Measurements from ENCODE around the gene PPP3CA. TPM values are rescaled to one million over a fixed set of nuclear protein-coding genes. Genes with fewer than 3 reads are reported as not detected.

Gene PPP3CA
- total RNA-seq, 4 donors from 2014 or later: 38.5 to 46.7 (median 40.6) TPM

GRCh38 chr4:101032541-101032940 lies 314.8 kb downstream of the PPP3CA start:
- intact Hi-C loops (cut with DNase I; ENCODE audit: low total_unique reads): no loop called here
- H3K4me3 ChIP-seq (ENCODE audit: low read depth, poor library complexity, severe bottlenecking): no peak overlapping the region
- 78 to 85% methylated on average over 3 of the region's 3 CpGs for WGBS, 2 donors
- DNase-seq (ENCODE audit: low spot score in 2 of 2): no peak
- TF ChIP-seq CTCF (IDR thresholded peaks at IDR 0.05): no peak
- no peak for TF ChIP-seq POLR2A (IDR thresholded peaks at IDR 0.05)

- 74 to 88% methylated on average over 5 of the region's 5 CpGs for WGBS, 2 donors
- intact Hi-C loops (cut with DNase I; ENCODE audit: low total_unique reads): no loop called here
- H3K4me3 ChIP-seq (ENCODE audit: low read depth, poor library complexity, severe bottlenecking): no peak overlapping the region
- no peak for TF ChIP-seq CTCF (IDR thresholded peaks at IDR 0.05)
- no peak for TF ChIP-seq POLR2A (IDR thresholded peaks at IDR 0.05)
- no peak for DNase-seq (ENCODE audit: low spot score in 2 of 2)
Observed at GRCh38 chr4:101031971-101032370, 315.4 kb downstream of the PPP3CA start.

- no peak for DNase-seq (ENCODE audit: low spot score in 2 of 2)
- no peak overlapping the region for H3K4me3 ChIP-seq (ENCODE audit: low read depth, poor library complexity, severe bottlenecking)
- intact Hi-C loops (cut with DNase I; ENCODE audit: low total_unique reads): no loop called here
- TF ChIP-seq POLR2A (IDR thresholded peaks at IDR 0.05) (no peak), CTCF (IDR thresholded peaks at IDR 0.05) (no peak)
Observed at GRCh38 chr4:101028886-101029285, 318.4 kb downstream of the PPP3CA start.

GRCh38 chr4:101027721-101028120 lies 319.6 kb downstream of the PPP3CA start:
- no peak for DNase-seq (ENCODE audit: low spot score in 2 of 2)
- TF ChIP-seq POLR2A (IDR thresholded peaks at IDR 0.05) (no peak), CTCF (IDR thresholded peaks at IDR 0.05) (no peak)
- H3K4me3 ChIP-seq (ENCODE audit: low read depth, poor library complexity, severe bottlenecking): no peak overlapping the region
- intact Hi-C loops (cut with DNase I; ENCODE audit: low total_unique reads): no loop called here

GRCh38 chr4:101025755-101026154 lies 321.6 kb downstream of the PPP3CA start:
- TF ChIP-seq CTCF (IDR thresholded peaks at IDR 0.05): no peak
- no peak for TF ChIP-seq POLR2A (IDR thresholded peaks at IDR 0.05)
- intact Hi-C loops (cut with DNase I; ENCODE audit: low total_unique reads): no loop called here
- DNase-seq (ENCODE audit: low spot score in 2 of 2): no peak
- WGBS, 2 donors: 90 to 92% methylated on average over 8 of the region's 8 CpGs
- no peak overlapping the region for H3K4me3 ChIP-seq (ENCODE audit: low read depth, poor library complexity, severe bottlenecking)

GRCh38 chr4:101022151-101023024 lies 324.9 kb downstream of the PPP3CA start:
- TF ChIP-seq POLR2A (IDR thresholded peaks at IDR 0.05) (no peak), CTCF (IDR thresholded peaks at IDR 0.05) (no peak)
- DNase-seq (ENCODE audit: low spot score in 2 of 2): no peak
- intact Hi-C loops (cut with DNase I; ENCODE audit: low total_unique reads): no loop called here
- WGBS, 2 donors: 86 to 91% methylated on average over 8 of the region's 8 CpGs
- no peak overlapping the region for H3K4me3 ChIP-seq (ENCODE audit: low read depth, poor library complexity, severe bottlenecking)

All from lower leg skin (tissue), 4 donors.